ENCODE results near the gene FOLR1.

The FOLR1 gene

GRCh38 chr11:72223615-72224563 lies 31.9 kb downstream of the FOLR1 start:
- DNase-seq (ENCODE audit: low read depth in 2 of 2) = peak; percentile 42 to 53

GRCh38 chr11:72224564-72225410 lies 32.8 kb downstream of the FOLR1 start, which contains the start of gene INPPL1:
Gene INPPL1 (plus strand): TSS chr11:72224767. CDS start chr11:72224985, 218 bp downstream.
- DNase-seq (ENCODE audit: low read depth in 2 of 2) = no peak

GRCh38 chr11:72225411-72225951 lies 33.5 kb downstream of the FOLR1 start:
- DNase-seq (ENCODE audit: low read depth in 2 of 2) = no peak

- no peak for DNase-seq (ENCODE audit: low read depth in 2 of 2)
These were observed 34.8 kb downstream of the FOLR1 start for GRCh38 chr11:72226701-72227100.

GRCh38 chr11:72227316-72228228 lies 35.6 kb downstream of the FOLR1 start:
- DNase-seq (ENCODE audit: low read depth in 2 of 2) = no peak

GRCh38 chr11:72228229-72228843 lies 36.4 kb downstream of the FOLR1 start:
- no peak for DNase-seq (ENCODE audit: low read depth in 2 of 2)

- DNase-seq (ENCODE audit: low read depth in 2 of 2) = no peak
These were observed 36.9 kb downstream of the FOLR1 start for GRCh38 chr11:72228844-72229231.

GRCh38 chr11:72229336-72229924 lies 37.5 kb downstream of the FOLR1 start:
- no peak for DNase-seq (ENCODE audit: low read depth in 2 of 2)

- no peak for DNase-seq (ENCODE audit: low read depth in 2 of 2)
These were observed 38.2 kb downstream of the FOLR1 start for GRCh38 chr11:72229925-72230763.

- DNase-seq (ENCODE audit: low read depth in 2 of 2) = no peak
These were observed 38.9 kb downstream of the FOLR1 start for GRCh38 chr11:72230764-72231365.

GRCh38 chr11:72231396-72232259 lies 39.7 kb downstream of the FOLR1 start:
- DNase-seq (ENCODE audit: low read depth in 2 of 2) = no peak

- no peak for DNase-seq (ENCODE audit: low read depth in 2 of 2)
These were observed 40.5 kb downstream of the FOLR1 start for GRCh38 chr11:72232260-72233055.

GRCh38 chr11:72233056-72233772 lies 41.3 kb downstream of the FOLR1 start:
- no peak for DNase-seq (ENCODE audit: low read depth in 2 of 2)

- DNase-seq (ENCODE audit: low read depth in 2 of 2) = no peak
These were observed 42.0 kb downstream of the FOLR1 start for GRCh38 chr11:72233773-72234513.

GRCh38 chr11:72234514-72234830 lies 42.5 kb downstream of the FOLR1 start:
- DNase-seq (ENCODE audit: low read depth in 2 of 2) = no peak

GRCh38 chr11:72234920-72235319 lies 43.0 kb downstream of the FOLR1 start:
- DNase-seq (ENCODE audit: low read depth in 2 of 2) = no peak
